GM21723 (cell line): ENCODE data around the gene CD80.
"Not testable (repeated sequence)": the region's sequence is repeated elsewhere in the genome, so short reads cannot be mapped to it uniquely, and the experiment has no call there.

Experiments
- ATAC-seq: cut with Tn5 transposase; IDR thresholded peaks from one replicate; pipeline ENCODE4 v1.9.1; 2021; ENCODE audit warnings: mild to moderate bottlenecking, moderate library complexity; ENCODE audit not compliant: unreplicated experiment

CD80 gene

DNA sequence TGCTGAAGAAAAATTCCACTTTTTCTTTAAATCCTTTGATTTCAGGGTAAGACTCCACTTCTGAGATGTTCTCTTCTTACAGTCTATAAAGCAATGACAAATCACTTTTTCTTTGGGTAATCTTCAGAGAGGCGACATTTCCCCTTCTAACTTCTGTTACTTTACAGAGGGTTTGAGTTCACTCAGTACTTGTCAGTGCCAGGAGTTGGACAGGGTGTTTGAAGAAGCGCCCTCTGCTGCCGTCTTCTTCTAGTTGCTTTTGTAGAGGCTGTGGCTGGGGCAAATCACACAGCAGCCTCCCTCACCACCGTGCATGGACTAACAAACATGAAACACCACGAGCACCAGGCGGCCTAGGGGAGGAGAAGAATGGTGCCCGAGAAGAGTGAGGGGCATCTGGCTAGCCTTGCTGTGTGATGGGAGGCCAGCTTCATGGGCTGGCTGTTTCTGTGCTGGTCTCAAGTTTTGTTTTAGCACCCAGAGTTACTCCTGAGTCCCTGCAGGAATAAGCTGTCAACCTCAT, at the start of gene CD80:
TSS of gene CD80 (minus strand) at position 174 of the 523 bp plus-strand sequence. CDS start 1,886 bp downstream, outside the sequence.
- ATAC-seq: peak; percentile 65

DNA sequence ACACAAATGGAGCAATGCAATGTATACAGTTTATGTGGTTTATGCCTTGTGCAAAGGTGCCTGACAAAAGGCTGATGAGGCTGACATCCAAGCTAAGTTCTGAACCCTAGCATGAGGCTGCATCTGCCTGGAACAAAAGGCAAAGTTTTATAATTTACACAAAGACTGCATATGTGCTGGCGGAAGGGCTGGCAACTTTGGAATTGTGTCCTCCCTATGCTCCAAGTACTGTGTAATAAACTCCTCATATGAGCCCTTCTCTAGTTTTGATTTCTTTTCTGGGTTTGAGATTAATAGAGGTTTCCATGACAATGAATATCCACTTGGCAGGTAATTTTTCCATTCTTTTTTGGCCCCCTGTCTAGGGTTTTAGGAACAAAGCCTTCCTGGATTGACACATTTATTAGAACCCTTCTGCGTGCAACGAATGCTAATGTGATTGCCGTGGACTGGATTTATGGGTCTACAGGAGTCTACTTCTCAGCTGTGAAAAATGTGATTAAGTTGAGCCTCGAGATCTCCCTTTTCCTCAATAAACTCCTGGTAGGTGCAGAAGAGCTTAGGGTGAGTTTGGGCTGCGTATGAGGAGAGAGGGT, 49.1 kb upstream of the CD80 start:
- no peak for ATAC-seq

DNA sequence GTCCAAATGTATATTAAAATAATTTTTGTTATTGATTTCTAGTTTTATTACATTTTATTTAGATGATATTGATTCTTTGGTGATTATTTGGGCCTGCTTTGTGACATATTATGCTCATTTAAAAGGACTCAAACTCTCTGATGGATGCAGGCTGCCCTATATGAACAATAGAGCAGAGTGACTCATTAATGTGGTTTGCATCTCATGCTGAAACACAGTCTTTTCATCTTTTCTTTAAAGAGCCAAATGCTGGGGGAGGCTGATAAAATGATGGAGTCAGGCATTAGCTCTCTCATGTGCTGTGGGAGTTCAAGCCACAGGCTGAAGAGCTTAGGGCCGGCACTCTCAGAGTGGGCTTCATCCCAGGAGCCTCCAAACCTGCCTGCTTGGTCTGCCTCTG, 45.5 kb upstream of the CD80 start:
- ATAC-seq: no peak

GRCh38 chr3:119602676-119603075, 43.3 kb upstream of the CD80 start:
- no peak for ATAC-seq

GRCh38 chr3:119601154-119601553, 41.7 kb upstream of the CD80 start:
- ATAC-seq: peak; percentile 14

DNA sequence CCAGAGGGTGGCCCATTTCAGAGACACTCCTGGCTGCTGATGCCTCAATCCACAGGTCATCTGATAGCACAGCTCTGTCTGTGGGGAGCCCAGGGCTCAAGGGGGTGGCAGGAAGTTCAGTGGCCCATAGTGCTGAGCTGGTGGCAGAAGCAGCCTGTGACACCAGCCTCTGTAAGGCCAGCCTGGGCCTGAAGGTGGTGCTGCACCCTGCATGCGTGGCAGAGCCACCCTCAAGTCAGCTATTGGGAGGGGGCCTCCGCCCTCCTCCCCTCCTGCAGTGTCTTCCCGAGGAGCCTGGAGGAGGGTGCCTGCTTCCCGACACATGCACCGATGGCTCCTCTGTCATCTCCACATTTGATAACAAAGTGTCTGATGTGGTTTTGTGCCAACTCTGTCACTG, 41.3 kb upstream of the CD80 start:
- ATAC-seq: peak; percentile 67

GRCh38 chr3:119599558-119600174, 40.3 kb upstream of the CD80 start:
- ATAC-seq: no peak

GRCh38 chr3:119598410-119599098, 39.1 kb upstream of the CD80 start:
- ATAC-seq: peak; percentile 46

DNA sequence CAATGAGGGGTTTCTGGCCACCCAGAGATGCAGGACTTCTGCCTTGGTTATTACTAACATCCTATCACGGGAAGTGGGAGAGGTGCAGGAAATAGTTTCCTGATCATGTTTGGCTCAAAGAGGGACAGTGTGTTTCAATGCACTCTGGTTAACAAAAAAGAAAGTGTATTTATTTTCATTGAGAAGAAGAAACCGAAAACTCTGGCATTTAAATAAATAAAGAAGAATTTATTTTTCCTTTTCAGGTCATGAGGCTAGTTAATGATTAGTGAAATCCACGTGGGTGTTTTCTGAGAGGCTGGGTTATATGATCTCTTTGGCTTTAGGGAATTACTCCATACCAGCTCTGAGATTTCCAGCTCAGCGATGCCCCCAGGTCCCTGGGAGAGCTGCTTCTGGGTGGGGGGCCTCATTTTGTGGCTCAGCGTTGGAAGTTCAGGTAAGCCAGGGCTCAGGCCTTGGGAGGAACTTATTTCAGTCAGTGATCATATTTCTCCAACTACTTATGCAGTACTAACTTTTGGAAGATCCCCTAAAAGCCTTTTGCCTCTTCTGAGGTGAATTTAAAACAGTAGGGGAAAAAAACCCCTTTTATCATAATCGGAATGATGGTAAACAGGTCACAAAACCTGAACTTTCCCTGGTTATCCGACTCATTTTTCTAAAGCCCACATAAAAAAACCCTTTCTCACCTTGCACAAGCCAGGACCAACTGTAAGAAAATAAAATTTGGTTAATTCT, 38.3 kb upstream of the CD80 start, which contains the start of gene PLA1A:
TSS of gene PLA1A (plus strand) at position 338 of the 741 bp plus-strand sequence. CDS start at position 367, 29 bp downstream.
- ATAC-seq: no peak

DNA sequence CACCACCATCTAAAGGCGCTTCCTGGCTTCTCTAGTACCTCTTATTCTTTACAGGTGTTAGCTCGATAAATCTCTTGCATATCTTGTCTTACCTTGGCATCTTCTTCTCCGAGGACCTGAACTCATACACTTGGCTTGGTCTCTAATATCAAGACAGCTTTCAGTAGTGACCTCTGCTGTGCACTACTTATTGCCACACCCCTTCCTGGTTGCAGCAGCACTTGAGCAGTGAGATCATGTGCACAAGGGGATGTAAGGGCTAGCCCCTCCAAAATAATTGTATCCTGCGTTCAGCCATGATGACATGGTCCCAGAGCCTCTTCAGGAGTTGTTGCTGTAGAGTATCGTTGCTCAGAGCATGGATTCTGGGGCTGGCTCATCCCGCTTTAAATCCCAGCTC, 37.0 kb upstream of the CD80 start:
- no peak for ATAC-seq

DNA sequence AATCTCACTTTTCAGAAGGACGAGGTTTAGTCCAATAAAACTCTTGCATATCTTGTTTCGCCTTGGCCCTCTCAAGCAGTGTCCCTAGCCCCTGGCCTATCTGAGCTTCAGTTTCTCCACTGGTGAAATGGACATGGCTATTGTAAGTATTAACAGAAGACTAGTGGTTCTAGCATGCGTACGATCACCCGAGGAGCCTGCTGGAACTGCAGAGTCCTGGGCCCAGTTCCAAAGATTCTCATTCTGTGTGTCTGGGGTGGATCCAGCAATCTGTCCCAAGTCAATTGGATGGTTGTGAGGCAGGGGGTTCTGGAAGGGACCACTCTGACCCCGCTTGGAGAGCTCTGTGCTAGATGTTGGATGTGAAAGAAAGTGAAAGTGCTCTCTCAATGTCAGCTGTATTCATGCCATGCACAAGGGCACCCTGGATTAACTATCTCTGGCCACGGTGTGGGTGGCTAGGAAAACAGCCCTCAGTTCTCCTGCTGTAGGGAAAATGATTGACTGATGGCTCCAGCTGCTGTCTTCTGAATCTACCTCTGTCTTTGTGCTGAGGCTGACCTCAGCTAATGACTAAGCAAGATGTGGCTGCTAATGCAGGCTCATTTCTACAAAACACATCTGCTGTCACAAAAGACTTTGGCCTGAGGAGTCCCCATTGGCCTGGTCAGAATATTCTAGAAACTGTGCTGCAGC, 36.4 kb upstream of the CD80 start:
- no peak for ATAC-seq

GRCh38 chr3:119594929-119595328, 35.5 kb upstream of the CD80 start:
- ATAC-seq: not testable (repeated sequence)

DNA sequence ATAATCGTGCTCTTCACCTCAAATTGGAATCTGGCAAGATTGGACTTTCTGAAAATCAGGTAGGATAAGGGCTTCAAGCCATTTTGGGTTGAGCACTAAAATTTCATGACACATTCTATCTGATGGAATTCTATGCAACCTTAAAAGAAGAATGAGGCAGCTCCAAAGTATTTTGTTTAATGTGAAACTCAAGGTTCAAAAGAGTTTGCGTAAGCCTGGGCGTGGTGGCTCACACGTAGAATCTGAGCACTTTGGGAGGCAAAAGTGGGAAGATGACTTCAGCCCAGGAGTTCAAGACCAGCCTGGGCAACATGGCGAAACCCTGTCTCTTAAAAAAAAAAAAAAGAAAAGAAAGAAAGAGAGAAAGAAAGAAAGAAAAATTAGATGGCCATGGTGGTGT, 34.7 kb upstream of the CD80 start:
- no peak for ATAC-seq

DNA sequence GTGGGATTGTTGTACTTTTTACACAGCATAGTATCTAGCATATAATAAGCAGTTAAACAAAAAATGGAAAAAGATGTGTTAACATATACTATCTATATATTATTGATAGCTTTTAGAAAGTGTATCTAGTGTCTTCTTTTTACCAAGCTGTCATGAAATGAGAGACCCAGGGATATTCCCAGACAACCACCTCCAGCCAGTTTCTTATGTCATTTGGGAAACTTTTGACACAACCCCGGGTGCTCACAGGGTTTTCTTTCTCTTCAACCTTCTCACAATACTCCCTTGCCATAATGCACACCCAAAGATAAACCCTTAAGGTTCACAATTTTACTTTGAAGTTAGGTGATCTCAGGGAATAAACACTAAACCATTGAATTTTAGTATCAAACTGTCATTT, 33.4 kb upstream of the CD80 start:
- ATAC-seq: no peak

DNA sequence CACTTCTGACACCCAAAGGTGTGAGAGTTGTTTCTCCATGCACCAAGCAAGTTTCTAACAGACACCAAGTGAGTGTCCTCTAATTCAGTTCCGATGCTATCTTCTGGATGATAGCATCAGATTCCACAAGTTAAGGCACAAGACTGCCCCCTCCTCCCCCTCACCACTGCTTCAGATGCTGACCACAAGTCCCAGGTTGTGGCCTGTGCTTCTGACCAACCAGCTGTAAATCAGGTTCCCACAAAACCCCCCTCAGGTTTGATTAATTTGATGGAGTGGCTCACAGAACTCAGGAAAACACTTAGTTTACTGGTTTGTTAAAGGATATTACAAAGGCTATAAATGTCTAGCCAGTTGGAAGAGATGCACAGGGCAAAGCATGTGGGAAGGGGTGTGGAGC, 31.3 kb upstream of the CD80 start:
- no peak for ATAC-seq

GRCh38 chr3:119589102-119589773, 29.8 kb upstream of the CD80 start:
- ATAC-seq: no peak

DNA sequence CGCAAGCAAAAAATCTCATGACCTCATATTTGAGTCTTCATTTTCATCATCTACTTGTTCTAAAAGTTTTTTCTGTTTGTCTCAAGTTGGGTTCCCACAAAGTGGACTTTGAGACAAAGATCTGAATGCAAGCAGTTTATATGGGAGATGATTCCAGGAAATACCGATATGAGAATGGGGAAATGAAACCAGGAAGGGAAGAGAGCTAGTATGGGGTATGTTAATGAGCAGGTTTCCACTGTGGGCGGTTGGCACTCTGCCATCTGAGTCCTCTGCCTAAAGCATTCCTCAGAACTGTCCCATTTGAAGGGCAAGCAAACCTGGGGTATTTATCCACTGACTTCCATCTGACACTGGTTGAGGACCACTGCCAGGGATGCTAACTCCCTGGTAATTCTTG, 28.7 kb upstream of the CD80 start:
- ATAC-seq: peak; percentile 72

DNA sequence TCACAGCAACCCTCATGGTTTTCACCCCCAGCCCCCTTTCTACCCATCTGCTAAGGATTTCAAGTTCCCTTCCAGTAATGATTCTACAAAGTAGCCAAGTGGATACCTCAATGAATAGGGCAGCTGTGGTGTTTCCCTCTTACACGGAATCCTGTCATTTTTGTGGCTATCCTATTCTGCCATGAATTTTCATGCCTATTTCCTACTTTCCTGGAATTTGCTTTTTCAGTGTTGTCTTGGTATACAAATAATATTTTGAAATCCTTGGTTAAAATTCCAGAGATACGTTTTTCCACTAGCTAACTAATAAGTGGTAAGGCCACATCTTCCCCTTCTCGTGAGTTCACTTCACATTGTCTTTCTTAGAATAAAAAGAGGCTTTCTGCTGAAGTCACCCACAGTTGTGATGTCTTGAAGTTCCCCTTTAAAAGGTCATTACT, 27.3 kb upstream of the CD80 start:
- ATAC-seq: no peak

DNA sequence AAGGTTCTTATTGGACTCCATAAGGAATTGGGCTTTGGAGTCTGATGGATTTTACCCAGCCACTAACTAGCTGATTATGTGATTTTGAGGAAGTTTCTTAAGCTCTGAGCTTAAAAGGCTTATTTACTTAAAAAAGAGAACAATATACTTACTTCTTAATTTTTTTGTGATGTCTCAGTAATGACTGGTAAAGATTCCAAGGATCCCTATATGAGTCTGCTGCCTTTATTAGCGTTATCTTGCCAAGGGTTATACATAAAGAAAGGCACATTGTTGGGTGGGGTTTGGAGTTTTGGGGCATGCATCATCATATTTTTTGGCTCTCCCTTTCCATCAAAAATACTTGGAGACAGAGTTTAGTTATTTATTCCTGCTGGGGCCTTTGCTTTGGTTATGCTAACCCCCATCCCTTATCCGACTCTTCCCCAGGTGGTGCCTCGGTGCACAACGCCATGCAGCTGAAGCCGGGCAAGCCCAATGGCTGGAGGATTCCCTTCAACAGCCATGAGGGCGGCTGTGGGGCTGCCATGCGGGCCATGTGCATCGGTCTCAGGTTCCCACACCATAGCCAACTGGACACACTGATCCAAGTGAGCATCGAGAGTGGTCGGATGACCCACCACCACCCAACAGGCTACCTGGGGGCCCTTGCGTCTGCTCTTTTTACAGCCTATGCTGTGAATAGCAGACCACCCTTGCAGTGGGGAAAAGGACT, 26.6 kb upstream of the CD80 start:
- ATAC-seq: no peak
